MM.1S (cell line): ENCODE results near the gene INPP5D.

Experiments used
- EZH2 ChIP-seq: fragments of 300-600 bp; sonication (generic); optimal IDR thresholded peaks from 2 replicates; pipeline ENCODE3; 2017; ENCODE audit warnings: low read depth, mild to moderate bottlenecking, antibody characterized with exemption, low read length, mixed read lengths
- EZH2phosphoT487 ChIP-seq: fragments of 300-600 bp; sonication (generic); IDR thresholded peaks from 2 replicates; pipeline ENCODE4 v1.6.1; 2018; ENCODE audit warnings: antibody characterized with exemption, low read length
- TF ChIP-seq, protein P1 (sequence below): fragments of 300-600 bp; sonication (generic); IDR thresholded peaks from 2 replicates; pipeline ENCODE4 v1.5.1; 2016; ENCODE audit warnings: antibody characterized with exemption, low read length, mixed read lengths

DNA sequence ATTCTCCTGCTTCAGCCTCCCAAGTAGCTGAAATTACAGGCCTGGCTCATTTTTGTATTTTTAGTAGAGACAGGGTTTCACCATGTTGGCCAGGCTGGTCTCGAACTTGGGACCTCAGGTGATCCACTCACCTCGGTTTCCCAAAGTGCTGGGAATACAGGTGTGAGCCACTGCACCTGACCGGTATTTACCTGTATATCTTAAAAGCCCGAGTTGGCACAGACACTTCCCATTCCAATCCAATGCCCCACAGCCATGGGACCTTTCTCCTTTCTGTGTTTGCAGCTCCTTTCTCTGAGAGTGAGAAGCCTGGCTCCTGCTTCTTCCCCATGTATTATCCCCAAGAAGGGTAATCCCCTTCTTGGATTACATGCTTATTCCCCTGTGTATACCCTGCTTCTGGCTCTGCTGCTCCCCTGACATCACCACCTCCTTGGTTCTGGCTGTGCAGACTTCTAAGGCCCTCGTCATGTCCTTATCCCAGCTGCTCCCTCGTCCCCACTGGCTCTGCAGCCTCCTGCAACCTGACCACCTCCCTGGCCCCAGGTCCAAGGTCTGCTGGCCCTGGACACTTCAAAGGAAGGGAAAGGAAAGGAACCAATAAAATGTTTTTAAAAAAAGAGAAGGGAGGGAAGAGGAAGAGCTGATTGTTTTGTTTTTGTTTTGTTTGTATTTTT, 52.8 kb downstream of the INPP5D start:
- TF ChIP-seq, protein P1, sequence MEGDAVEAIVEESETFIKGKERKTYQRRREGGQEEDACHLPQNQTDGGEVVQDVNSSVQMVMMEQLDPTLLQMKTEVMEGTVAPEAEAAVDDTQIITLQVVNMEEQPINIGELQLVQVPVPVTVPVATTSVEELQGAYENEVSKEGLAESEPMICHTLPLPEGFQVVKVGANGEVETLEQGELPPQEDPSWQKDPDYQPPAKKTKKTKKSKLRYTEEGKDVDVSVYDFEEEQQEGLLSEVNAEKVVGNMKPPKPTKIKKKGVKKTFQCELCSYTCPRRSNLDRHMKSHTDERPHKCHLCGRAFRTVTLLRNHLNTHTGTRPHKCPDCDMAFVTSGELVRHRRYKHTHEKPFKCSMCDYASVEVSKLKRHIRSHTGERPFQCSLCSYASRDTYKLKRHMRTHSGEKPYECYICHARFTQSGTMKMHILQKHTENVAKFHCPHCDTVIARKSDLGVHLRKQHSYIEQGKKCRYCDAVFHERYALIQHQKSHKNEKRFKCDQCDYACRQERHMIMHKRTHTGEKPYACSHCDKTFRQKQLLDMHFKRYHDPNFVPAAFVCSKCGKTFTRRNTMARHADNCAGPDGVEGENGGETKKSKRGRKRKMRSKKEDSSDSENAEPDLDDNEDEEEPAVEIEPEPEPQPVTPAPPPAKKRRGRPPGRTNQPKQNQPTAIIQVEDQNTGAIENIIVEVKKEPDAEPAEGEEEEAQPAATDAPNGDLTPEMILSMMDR, result no peak
- TF ChIP-seq EZH2 (no peak), EZH2phosphoT487 (no peak)
